ENCODE data around the gene SRSF12.

- TF ChIP-seq CTCF (IDR thresholded peaks at IDR 0.05) = no peak
- no peak for TF ChIP-seq EZH2 (IDR thresholded peaks at IDR 0.05; ENCODE audit: borderline replicate concordance, insufficient read depth, low read depth, low read length, poor library complexity, severe bottlenecking)
Observed at GRCh38 chr6:89084954-89085353, 32.9 kb downstream of the SRSF12 start.
